ENCODE data around the gene CERS6.
"Not testable (repeated sequence)": the region's sequence is repeated elsewhere in the genome, so short reads cannot be mapped to it uniquely, and the experiment has no call there.

Gene CERS6

GRCh38 chr2:168455645-168456520 is at the start of gene CERS6:
TSS of gene CERS6 (plus strand) at chr2:168456272. CDS start at chr2:168456449, 177 bp downstream.
- DNase-seq = peak; percentile 73

- not testable (repeated sequence) for DNase-seq
Observed at GRCh38 chr2:168412301-168412700, 43.8 kb upstream of the CERS6 start.

GRCh38 chr2:168413101-168413500 is 43.0 kb upstream of the CERS6 start:
- not testable (repeated sequence) for DNase-seq

- DNase-seq = no peak
Observed at GRCh38 chr2:168416555-168416954, 39.5 kb upstream of the CERS6 start.

GRCh38 chr2:168422584-168422983 is 33.5 kb upstream of the CERS6 start:
- DNase-seq = no peak

- no peak for DNase-seq
Observed at GRCh38 chr2:168424112-168424951, 31.7 kb upstream of the CERS6 start.

- DNase-seq = no peak
Observed at GRCh38 chr2:168424971-168425370, 31.1 kb upstream of the CERS6 start.

GRCh38 chr2:168426861-168427260 is 29.2 kb upstream of the CERS6 start:
- no peak for DNase-seq

GRCh38 chr2:168427451-168427850 is 28.6 kb upstream of the CERS6 start:
- DNase-seq = no peak

- no peak for DNase-seq
Observed at GRCh38 chr2:168428431-168428830, 27.6 kb upstream of the CERS6 start.

- no peak for DNase-seq
Observed at GRCh38 chr2:168429988-168430387, 26.1 kb upstream of the CERS6 start.

GRCh38 chr2:168430431-168430830 is 25.6 kb upstream of the CERS6 start:
- no peak for DNase-seq

- no peak for DNase-seq
Observed at GRCh38 chr2:168431301-168432024, 24.6 kb upstream of the CERS6 start.

GRCh38 chr2:168432100-168432499 is 24.0 kb upstream of the CERS6 start:
- DNase-seq = no peak

GRCh38 chr2:168432565-168433186 is 23.4 kb upstream of the CERS6 start:
- DNase-seq = peak; percentile 4

GRCh38 chr2:168433527-168433926 is 22.5 kb upstream of the CERS6 start:
- no peak for DNase-seq

GRCh38 chr2:168434146-168434545 is 21.9 kb upstream of the CERS6 start:
- no peak for DNase-seq

GRCh38 chr2:168436840-168437239 is 19.2 kb upstream of the CERS6 start:
- DNase-seq = no peak

- no peak for DNase-seq
Observed at GRCh38 chr2:168438553-168438952, 17.5 kb upstream of the CERS6 start.

- DNase-seq = no peak
Observed at GRCh38 chr2:168439536-168439935, 16.5 kb upstream of the CERS6 start.

- DNase-seq = no peak
Observed at GRCh38 chr2:168441214-168441872, 14.7 kb upstream of the CERS6 start.

GRCh38 chr2:168443818-168444217 is 12.3 kb upstream of the CERS6 start:
- DNase-seq = no peak
